Spleen (tissue), 11 donors: ENCODE measurements around the gene BCAR1. TPM values are rescaled to one million over a fixed set of nuclear protein-coding genes. Genes with fewer than 3 reads are reported as not detected.
"Not testable (repeated sequence)": the region's sequence is repeated elsewhere in the genome, so short reads cannot be mapped to it uniquely, and the experiment has no call there.

Experiments used
- DNase-seq: peaks from one replicate; pipeline ENCODE4 v3.0.0-alpha.2; 2020
- H3K27ac ChIP-seq, 8 donors: fragments of 200-600 bp; sonication (generic) in 7 of 8; 1 replicate in 4 of 8; 2 replicates in 4 of 8; pipeline versions ENCODE4 v1.5.0 to v1.8.0; 2016 to 2021; ENCODE audit warnings: inconsistent platforms in 4 of 8, mild to moderate bottlenecking in 4 of 8, moderate library complexity in 1 of 8
- H3K27me3 ChIP-seq, 7 donors: fragments of 200-600 bp; sonication (generic) in 6 of 7; replicated peaks in 1 of 7; 1 replicate in 4 of 7; 2 replicates in 3 of 7; pipeline versions ENCODE4 v1.5.0 to v1.8.0; 2016 to 2021; ENCODE audit warnings: inconsistent platforms in 3 of 7, mild to moderate bottlenecking in 1 of 7
- H3K36me3 ChIP-seq, 6 donors: fragments of 200-600 bp; sonication (generic) in 5 of 6; 1 replicate in 4 of 6; 2 replicates in 2 of 6; pipeline versions ENCODE4 v1.5.0 to v1.8.0; 2016 to 2021; ENCODE audit warnings: inconsistent platforms in 2 of 6
- H3K4me1 ChIP-seq, 6 donors: fragments of 200-600 bp; sonication (generic) in 5 of 6; 1 replicate in 3 of 6; 2 replicates in 3 of 6; pipeline versions ENCODE4 v1.5.0 to v1.8.0; 2016 to 2021; ENCODE audit warnings: inconsistent platforms in 3 of 6
- H3K4me3 ChIP-seq, 8 donors: fragments of 200-600 bp; sonication (generic) in 7 of 8; 1 replicate in 4 of 8; 2 replicates in 4 of 8; pipeline versions ENCODE4 v1.5.0 to v1.8.0; 2016 to 2021; ENCODE audit warnings: inconsistent platforms in 4 of 8, mild to moderate bottlenecking in 4 of 8, moderate library complexity in 2 of 8
- H3K9me3 ChIP-seq, 8 donors: fragments of 200-600 bp; sonication (generic) in 7 of 8; 1 replicate in 4 of 8; 2 replicates in 4 of 8; pipeline versions ENCODE4 v1.5.0 to v1.8.0; 2016 to 2021; ENCODE audit warnings: inconsistent platforms in 4 of 8
- CTCF ChIP-seq, 11 experiments: fragments of 200-600 bp in 7 of 11; fragments of 450-650 bp in 4 of 11; sonication (generic) in 4 of 11; IDR thresholded peaks in 8 of 11; conservative IDR thresholded peaks in 3 of 11; 1 replicate in 7 of 11; 2 replicates in 4 of 11; pipeline versions ENCODE4 v1.4.0 to v1.8.0; 2016 to 2021; ENCODE audit warnings: antibody characterized with exemption in 11 of 11, inconsistent platforms in 4 of 11, mild to moderate bottlenecking in 1 of 11
- POLR2A ChIP-seq, 3 donors: fragments of 450-650 bp; IDR thresholded peaks; one replicate each; pipeline ENCODE4 v1.5.1; 2017; ENCODE audit warnings: antibody characterized with exemption in 3 of 3, mild to moderate bottlenecking in 1 of 3
- POLR2AphosphoS5 ChIP-seq, 3 donors: sonication (generic); formaldehyde crosslinking; IDR thresholded peaks; one replicate each; pipeline ENCODE4 v1.5.1; 2017; ENCODE audit warnings: antibody characterized with exemption in 3 of 3
- WGBS, 5 donors: extraction: QIAGEN DNeasy Blood & Tissue Kit in 3 of 5; methylation state at CpG; one replicate each; pipeline versions ENCODE4 v1.1.5 to v1.1.7; 2013 to 2018; 5-methylcytosine and 5-hydroxymethylcytosine counted together
- intact Hi-C: fragments of 100-400 bp; cut with DNase I; formaldehyde crosslinking; loops from one replicate; pipeline ENCODE4 v1.15.0; 2023; ENCODE audit warnings: low total_unique reads
- polyA plus RNA-seq, 3 donors: library from polyadenylated mRNA; stranded (reverse); fragments of 200-250 nt; gene quantifications; one replicate each; pipeline ENCODE4 v1.2.1, GENCODE V29; 2013
- total RNA-seq, 7 donors: library from RNA; depleted of rRNA in 3 of 7; stranded (reverse); fragments of >200 nt in 3 of 7; fragmentation: NEBNext Ultra II Directional in 4 of 7; extraction: Animal tissue kit (Norgen Biotek cat#: 25700) in 4 of 7; gene quantifications; one replicate each; pipeline versions ENCODE4 v1.1.0 to v1.2.1, GENCODE V29; 2016 to 2021
- donor health status: healthy with polysubstance abuse.
- donor health status: DM: no; HTN: no; CAD: no; lungs with moderate emphysema.
- donor health status: DM: no; HTN: no; CAD: no.
- donor health status: Bipolar disorder and iron deficiency.
- donor health status: healthy.
- donor health status: DM: no; HTN: no; CAD: no.
- donor health status: DM: yes; HTN: yes; CAD: no.

BCAR1 gene
- total and polyA plus RNA-seq, 10 donors: 14.6 to 164 (median 71.9) TPM

GRCh38 chr16:75279305-75279704, 27.9 kb upstream of the BCAR1 start:
- WGBS, 5 donors: 32 to 49% (median 42%) methylated on average over 10 of the region's 10 CpGs
- H3K4me3 ChIP-seq: no peak overlapping the region
- H3K9me3 ChIP-seq: no peaks in the 10 kb centered on the region
- DNase-seq: peak; percentile 74
- intact Hi-C loops: no loop called here
- no peak for TF ChIP-seq CTCF (IDR thresholded peaks at IDR 0.05 in 8 of 11, conservative IDR thresholded peaks at IDR 0.05 in 3 of 11)
- no peak for TF ChIP-seq POLR2A (IDR thresholded peaks at IDR 0.05)
- peak in 1 of 3 donors; percentile 7 for TF ChIP-seq POLR2AphosphoS5 (IDR thresholded peaks at IDR 0.05)
- H3K4me1 ChIP-seq: peaks cover 0 to 17% (median 0%) of the 10 kb centered on the region in 6 donors
- no peak overlapping the region for H3K27ac ChIP-seq
- peaks cover 0 to 64% (median 0%) of the 10 kb centered on the region in 7 donors for H3K27me3 ChIP-seq
- H3K36me3 ChIP-seq: peaks cover 0 to 8% (median 0%) of the 10 kb centered on the region in 6 donors

GRCh38 chr16:75273054-75273925, 21.9 kb upstream of the BCAR1 start:
- no peaks in the 10 kb centered on the region for H3K9me3 ChIP-seq
- H3K4me3 ChIP-seq: no peak overlapping the region
- TF ChIP-seq POLR2A (IDR thresholded peaks at IDR 0.05): no peak
- no peak for TF ChIP-seq CTCF (IDR thresholded peaks at IDR 0.05 in 8 of 11, conservative IDR thresholded peaks at IDR 0.05 in 3 of 11)
- TF ChIP-seq POLR2AphosphoS5 (IDR thresholded peaks at IDR 0.05): no peak
- no peak for DNase-seq
- peaks cover 0 to 76% (median 0%) of the 10 kb centered on the region in 7 donors for H3K27me3 ChIP-seq
- intact Hi-C loops: no loop called here
- whole genome bisulfite sequencing, 5 donors: 75 to 89% (median 84%) methylated on average over 23 of the region's 23 CpGs
- peaks cover 3 to 48% (median 16%) of the 10 kb centered on the region in 6 donors for H3K4me1 ChIP-seq
- peak overlapping the region in 4 of 8 donors; percentile 30 to 66 (median 47) for H3K27ac ChIP-seq
- H3K36me3 ChIP-seq: no peaks in the 10 kb centered on the region

- Histone ChIP-seq H3K27me3 (peaks cover 0 to 76% (median 0%) of the 10 kb centered on the region in 7 donors), H3K4me1 (peaks cover 3 to 54% (median 18%) of the 10 kb centered on the region in 6 donors), H3K27ac (peak overlapping the region in 4 of 8 donors; percentile 16 to 66 (median 47))
- H3K9me3 ChIP-seq, H3K4me3 ChIP-seq, H3K36me3 ChIP-seq, DNase-seq, intact Hi-C loops: not testable (repeated sequence)
- WGBS, 5 donors: 84 to 92% (median 88%) methylated on average over 10 of the region's 10 CpGs
Measured at GRCh38 chr16:75272629-75273028, 21.2 kb upstream of the BCAR1 start.

GRCh38 chr16:75272097-75272551, 20.7 kb upstream of the BCAR1 start:
- TF ChIP-seq CTCF (IDR thresholded peaks at IDR 0.05 in 8 of 11, conservative IDR thresholded peaks at IDR 0.05 in 3 of 11) (no peak), POLR2A (IDR thresholded peaks at IDR 0.05) (no peak), POLR2AphosphoS5 (IDR thresholded peaks at IDR 0.05) (no peak)
- H3K4me1 ChIP-seq: peaks cover 3 to 58% (median 19%) of the 10 kb centered on the region in 6 donors
- peak overlapping the region in 4 of 8 donors; percentile 16 to 66 (median 47) for H3K27ac ChIP-seq
- intact Hi-C loops: no loop called here
- no peaks in the 10 kb centered on the region for H3K9me3 ChIP-seq
- WGBS, 5 donors: 11 to 28% (median 15%) methylated on average over 11 to 12 of the region's 12 CpGs
- peaks cover 0 to 76% (median 0%) of the 10 kb centered on the region in 7 donors for H3K27me3 ChIP-seq
- H3K4me3 ChIP-seq: no peak overlapping the region
- no peaks in the 10 kb centered on the region for H3K36me3 ChIP-seq
- no peak for DNase-seq
